ENCODE results near the gene PYGM.

PYGM gene

DNA sequence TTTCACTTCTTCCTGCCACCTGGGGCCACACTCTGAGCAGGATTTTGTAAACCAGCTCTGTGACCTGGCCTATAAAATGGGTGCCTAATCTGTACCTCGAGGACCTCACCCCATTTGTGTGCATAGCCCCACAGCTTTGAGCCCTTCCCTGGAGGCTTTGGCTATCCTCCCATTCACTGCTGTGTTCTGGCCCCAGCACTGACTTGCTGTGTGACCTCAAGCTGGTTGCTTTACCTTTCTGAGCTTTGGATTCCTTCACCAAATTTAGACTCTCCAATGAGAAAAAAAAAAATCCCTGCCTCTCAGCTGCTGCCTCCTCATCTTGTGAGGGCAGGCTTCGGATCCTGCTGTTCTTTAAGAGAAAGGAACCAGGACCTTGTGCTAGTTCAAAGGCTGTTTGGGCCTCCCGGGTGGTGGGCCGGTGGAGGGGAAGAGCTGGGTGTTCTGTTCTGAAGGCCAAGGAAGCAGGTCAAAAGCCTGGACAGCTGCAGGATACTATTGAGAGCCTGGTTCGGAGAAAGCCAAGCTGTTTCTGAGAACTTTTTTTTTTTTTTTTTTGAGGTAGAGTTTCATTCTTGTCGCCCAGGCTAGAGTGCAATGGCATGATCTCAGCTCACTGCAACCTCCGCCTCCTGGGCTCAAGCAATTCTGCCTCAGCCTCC, 1.1 kb upstream of the PYGM start:
- H3K27ac ChIP-seq: peak overlapping the region; percentile 85
- ChIA-PET CTCF (interaction anchor here (0.6 to 1.0 kb wide), 2 partner anchors 18 kb away, joined by 3 to 6 read pairs; no protein-coding TSS in a partner anchor), POLR2A (ENCODE audit: low non-redundant PET) (no interaction called here)
- no peak for DNase-seq (ENCODE audit: low spot score)
- TF ChIP-seq CTCF (conservative IDR thresholded peaks at IDR 0.05; ENCODE audit: low read depth): no peak

DNA sequence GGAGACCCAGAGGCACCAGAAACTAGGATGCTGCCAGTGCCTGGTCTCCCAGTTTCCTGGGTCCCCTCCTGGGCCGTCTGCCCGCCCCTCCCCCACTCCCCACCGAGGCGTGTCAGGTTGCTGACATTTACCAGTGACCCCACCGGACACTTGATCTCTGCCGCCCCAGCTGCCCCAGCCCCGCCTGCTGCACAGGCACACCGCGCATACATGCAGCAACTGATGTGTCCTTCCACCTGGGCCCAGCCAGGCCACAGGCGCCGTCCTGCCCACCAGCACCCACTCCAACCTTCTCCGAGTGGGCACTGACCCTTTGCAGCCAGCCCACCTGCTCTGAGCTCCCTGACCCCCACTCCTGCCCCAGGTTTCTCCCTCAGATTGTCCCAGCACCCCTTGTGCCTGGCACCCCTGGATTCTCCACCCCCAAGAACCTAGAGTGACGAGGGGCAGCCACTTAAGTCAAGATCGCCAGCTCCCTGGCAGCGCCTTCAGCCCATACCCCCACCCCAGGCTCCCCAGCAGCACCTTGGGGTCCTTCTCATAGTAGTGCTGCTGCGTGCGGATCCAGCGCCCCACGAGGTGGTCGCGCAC, 548 bp downstream of the PYGM start:
- H3K27ac ChIP-seq: peak overlapping the region; percentile 85; the same call in 1 of the 2 replicates
- no peak for TF ChIP-seq CTCF (conservative IDR thresholded peaks at IDR 0.05; ENCODE audit: low read depth)
- DNase-seq (ENCODE audit: low spot score): no peak
- ChIA-PET CTCF (no interaction called here), POLR2A (ENCODE audit: low non-redundant PET) (no interaction called here)

- no peak for TF ChIP-seq CTCF (conservative IDR thresholded peaks at IDR 0.05; ENCODE audit: low read depth)
- H3K27ac ChIP-seq: no peak overlapping the region
- CTCF ChIA-PET: interaction anchor here (0.6 kb wide), 1 partner anchor 70 kb away, joined by 3 read pairs; no protein-coding TSS in a partner anchor
- no peak for DNase-seq (ENCODE audit: low spot score)
- POLR2A ChIA-PET (ENCODE audit: low non-redundant PET): no interaction called here
Observed at GRCh38 chr11:64758330-64759079, 1.3 kb downstream of the PYGM start.

GRCh38 chr11:64757549-64758329, 2.0 kb downstream of the PYGM start:
- ChIA-PET CTCF (interaction anchor here (0.7 kb wide), 1 partner anchor 70 kb away, joined by 3 read pairs; no protein-coding TSS in a partner anchor), POLR2A (ENCODE audit: low non-redundant PET) (no interaction called here)
- DNase-seq (ENCODE audit: low spot score): no peak
- TF ChIP-seq CTCF (conservative IDR thresholded peaks at IDR 0.05; ENCODE audit: low read depth): no peak
- H3K27ac ChIP-seq: no peak overlapping the region

DNA sequence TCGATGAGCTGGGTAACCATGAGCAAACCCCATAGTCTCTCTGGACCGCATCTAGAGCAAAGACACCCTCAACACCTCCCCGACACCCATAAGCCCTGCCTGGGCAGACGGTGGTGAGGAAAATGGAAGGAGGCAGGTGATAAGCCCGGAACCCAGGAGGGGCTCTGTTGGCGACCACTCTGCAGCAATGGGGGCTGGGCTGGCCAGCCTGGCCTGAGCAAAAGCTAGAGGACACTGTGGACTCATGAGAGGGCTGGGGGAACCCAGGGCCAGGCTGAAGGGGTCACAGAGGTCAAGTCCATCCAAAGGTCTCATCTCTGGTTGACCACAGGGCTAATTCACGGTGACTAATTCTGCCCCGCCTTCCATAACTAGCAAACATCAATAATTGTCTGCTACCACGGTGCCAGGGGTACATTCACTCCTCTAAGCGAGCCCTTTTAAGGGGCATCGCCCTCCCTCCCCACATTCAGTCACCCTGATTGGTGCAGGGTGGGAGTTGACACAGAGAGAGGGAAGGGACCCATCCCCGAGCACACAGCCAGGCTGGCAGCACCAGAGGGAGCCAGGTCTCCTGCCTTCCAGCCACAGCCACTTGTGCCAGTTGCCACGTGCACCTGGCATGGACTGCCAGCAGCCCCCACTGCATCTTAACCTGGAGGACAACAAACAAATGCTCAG, 4.0 kb downstream of the PYGM start:
- ChIA-PET CTCF (interaction anchor here (1.4 kb wide), 1 partner anchor 13 kb away, joined by 5 read pairs; the partner anchor contains the start of gene RASGRP2), POLR2A (ENCODE audit: low non-redundant PET) (no interaction called here)
- H3K27ac ChIP-seq: no peak overlapping the region
- no peak for DNase-seq (ENCODE audit: low spot score)
- no peak for TF ChIP-seq CTCF (conservative IDR thresholded peaks at IDR 0.05; ENCODE audit: low read depth)
